H1 (cell line): ENCODE measurements around the gene LRRK1.

Experiments used
- CBX5 ChIP-seq: fragments of 300-800, 300-1000 bp; sonication (generic); IDR thresholded peaks from 2 replicates; pipeline ENCODE4 v1.7.1; 2016; ENCODE audit warnings: antibody characterized with exemption, low read length, low read depth
- CTCF ChIP-seq, 3 experiments: IDR thresholded peaks; 1 replicate in 2 of 3; 2 replicates in 1 of 3; pipeline versions ENCODE4 v1.5.1 to v1.6.1; 2011; ENCODE audit warnings: low read length in 3 of 3, mild to moderate bottlenecking in 3 of 3, inconsistent platforms in 2 of 3, low read depth in 1 of 3, moderate library complexity in 1 of 3; ENCODE audit not compliant: insufficient read depth in 1 of 3; ENCODE audit errors: control extremely low read depth in 1 of 3
- EP300 ChIP-seq, 2 experiments: IDR thresholded peaks; 1 replicate in 1 of 2; 2 replicates in 1 of 2; pipeline ENCODE4 v1.6.1; 2011 to 2012; ENCODE audit warnings: low read depth in 2 of 2, low read length in 2 of 2, mild to moderate bottlenecking in 2 of 2, borderline replicate concordance in 1 of 2, inconsistent platforms in 1 of 2, moderate library complexity in 1 of 2
- EZH2 ChIP-seq: fragments of 200-600 bp; sonication (generic); IDR thresholded peaks from 2 replicates; pipeline ENCODE4 v1.7.1; 2012; ENCODE audit warnings: low read depth, mild to moderate bottlenecking, moderate library complexity, low read length, inconsistent platforms; ENCODE audit not compliant: severe bottlenecking
- MAFK ChIP-seq: IDR thresholded peaks from 2 replicates; pipeline ENCODE4 v1.6.1; 2012; ENCODE audit warnings: low read depth, mild to moderate bottlenecking, improper control_type of control experiment, low read length
- POLR2A ChIP-seq, 2 experiments: IDR thresholded peaks; 1 replicate in 1 of 2; 2 replicates in 1 of 2; pipeline ENCODE4 v1.6.1; 2011; ENCODE audit warnings: low read depth in 2 of 2, low read length in 2 of 2, mild to moderate bottlenecking in 2 of 2; ENCODE audit errors: control extremely low read depth in 1 of 2
- TF ChIP-seq, protein P1 (sequence below): IDR thresholded peaks from 2 replicates; pipeline ENCODE4 v1.6.1; 2011; ENCODE audit warnings: low read depth, mild to moderate bottlenecking, low read length; ENCODE audit not compliant: insufficient read depth

DNA sequence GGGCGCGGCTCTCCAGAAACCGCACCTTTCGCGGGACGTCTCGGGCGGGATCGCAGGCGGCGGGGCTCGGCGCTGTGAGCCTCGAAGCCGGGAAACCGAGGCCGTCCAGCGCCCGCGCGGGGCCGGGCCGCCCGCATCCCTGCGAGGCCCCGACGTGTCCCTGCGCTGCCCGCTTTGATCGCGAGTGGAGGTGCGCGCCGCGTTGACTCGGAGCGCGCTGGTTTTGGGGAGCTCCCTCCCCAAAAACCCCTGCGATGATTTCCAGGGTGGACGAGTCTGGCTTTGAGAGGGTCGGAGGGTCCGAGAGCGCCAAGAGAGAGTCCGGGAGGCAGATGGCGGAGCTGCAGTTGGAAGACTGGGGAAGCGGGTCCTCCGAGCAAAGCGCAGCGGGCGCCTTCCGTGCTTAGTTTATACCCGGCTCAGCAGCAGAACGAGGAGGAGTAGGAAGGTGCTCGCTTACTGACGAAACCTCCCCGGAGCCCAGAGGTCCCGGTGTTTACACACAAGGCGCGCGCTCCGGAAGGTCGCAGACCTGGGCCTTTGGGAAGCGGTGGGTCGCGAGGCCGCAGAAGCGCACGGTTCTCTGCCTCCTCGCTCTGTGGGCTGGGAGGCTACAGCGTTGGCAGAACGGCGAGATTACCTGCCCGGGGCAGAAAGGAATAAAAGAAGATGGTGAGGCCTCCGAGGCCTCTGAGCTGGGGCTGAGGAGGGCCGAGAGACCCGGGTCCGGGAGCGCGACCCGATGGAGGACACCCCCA is 38.8 kb upstream of the LRRK1 start:
- TF ChIP-seq EP300 (IDR thresholded peaks at IDR 0.05; ENCODE audit: borderline replicate concordance in 1 of 2, low read depth in 2 of 2, low read length in 2 of 2) (no peak), EZH2 (peak; percentile 91), CBX5 (no peak), POLR2A (IDR thresholded peaks at IDR 0.05; ENCODE audit: control extremely low read depth in 1 of 2, low read depth in 2 of 2, low read length in 2 of 2) (no peak), MAFK (no peak), CTCF (IDR thresholded peaks at IDR 0.05; ENCODE audit: control extremely low read depth in 1 of 3, insufficient read depth in 1 of 3, low read depth in 1 of 3, low read length in 3 of 3) (no peak)
- TF ChIP-seq, protein P1, sequence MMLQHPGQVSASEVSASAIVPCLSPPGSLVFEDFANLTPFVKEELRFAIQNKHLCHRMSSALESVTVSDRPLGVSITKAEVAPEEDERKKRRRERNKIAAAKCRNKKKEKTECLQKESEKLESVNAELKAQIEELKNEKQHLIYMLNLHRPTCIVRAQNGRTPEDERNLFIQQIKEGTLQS, result no peak
